SK-N-SH (cell line): ENCODE results near the gene TNRC6A. TPM values are rescaled to one million over a fixed set of nuclear protein-coding genes. Genes with fewer than 3 reads are reported as not detected.

ENCODE experiments used
- CTCF ChIA-PET: fragments of 300-600, 350-600 bp; formaldehyde crosslinking; extraction: SDS; loops from one replicate; lab custom pipeline; 2021; lab: Yijun Ruan, JAX
- POLR2A ChIA-PET: fragments of 350-600 bp; sonication (Branson Sonifier 250); formaldehyde crosslinking; extraction: SDS; loops from one replicate; lab custom pipeline; 2020; ENCODE audit warnings: antibody characterized with exemption, inconsistent platforms; lab: Yijun Ruan, JAX
- DNase-seq: peaks from one replicate; pipeline ENCODE4 v3.0.0; 2012
- H2AFZ ChIP-seq: fragments of 200-600 bp; sonication (generic); 2 replicates; pipeline ENCODE4 v1.8.1; 2016; ENCODE audit warnings: antibody characterized with exemption, mild to moderate bottlenecking, low read depth
- H3F3A ChIP-seq: fragments of 200-600 bp; sonication (generic); replicated peaks from 2 replicates; pipeline ENCODE3; 2016; ENCODE audit warnings: antibody characterized with exemption, mild to moderate bottlenecking; ENCODE audit not compliant: insufficient read depth
- H3K27ac ChIP-seq, 2 experiments: fragments of 200-500 bp in 1 of 2; fragments of 200-600 bp in 1 of 2; sonication (Bioruptor generic) in 1 of 2; sonication (generic), shearing (Covaris generic) in 1 of 2; 2 replicates each; pipeline versions ENCODE4 v1.5.1 to v1.6.1; 2014 to 2016; ENCODE audit warnings: low read depth in 2 of 2, inconsistent platforms in 1 of 2, low read length in 1 of 2, mild to moderate bottlenecking in 1 of 2, mixed read lengths in 1 of 2
- H3K27me3 ChIP-seq: fragments of 200-600 bp; sonication (generic), shearing (Covaris generic); 2 replicates; pipeline ENCODE4 v1.6.1; 2016; ENCODE audit warnings: mixed run types; ENCODE audit not compliant: insufficient read depth
- H3K36me3 ChIP-seq, 2 experiments: fragments of 200-500 bp in 1 of 2; fragments of 200-600 bp in 1 of 2; sonication (Bioruptor generic) in 1 of 2; sonication (generic) in 1 of 2; replicated peaks in 1 of 2; 2 replicates each; pipeline versions ENCODE3 to v1.5.1; 2014 to 2016; ENCODE audit warnings: low read length in 1 of 2, mild to moderate bottlenecking in 1 of 2; ENCODE audit not compliant: insufficient read depth in 2 of 2, control insufficient read depth in 1 of 2
- H3K4me1 ChIP-seq, 2 experiments: fragments of 200-500 bp in 1 of 2; fragments of 200-600 bp in 1 of 2; sonication (Bioruptor generic) in 1 of 2; sonication (generic), shearing (Covaris generic) in 1 of 2; 2 replicates each; pipeline versions ENCODE4 v1.5.1 to v1.6.1; 2014 to 2016; ENCODE audit warnings: low read depth in 1 of 2, low read length in 1 of 2, mixed run types in 1 of 2; ENCODE audit not compliant: insufficient read depth in 2 of 2, control insufficient read depth in 1 of 2
- H3K4me2 ChIP-seq: fragments of 200-600 bp; sonication (generic), shearing (Covaris generic); 2 replicates; pipeline ENCODE4 v1.6.1; 2017; ENCODE audit warnings: mixed run types
- H3K4me3 ChIP-seq, 2 experiments: fragments of 200-500 bp in 1 of 2; fragments of 200-600 bp in 1 of 2; sonication (Bioruptor generic) in 1 of 2; sonication (generic), shearing (Covaris generic) in 1 of 2; 2 replicates each; pipeline versions ENCODE4 v1.5.1 to v1.8.1; 2014 to 2016; ENCODE audit warnings: low read depth in 2 of 2, inconsistent platforms in 1 of 2, low read length in 1 of 2, mild to moderate bottlenecking in 1 of 2, mixed read lengths in 1 of 2, moderate library complexity in 1 of 2
- H3K79me2 ChIP-seq: fragments of 200-600 bp; sonication (generic); 2 replicates; pipeline ENCODE4 v1.8.1; 2017; ENCODE audit warnings: mild to moderate bottlenecking; ENCODE audit not compliant: insufficient read depth
- H3K9ac ChIP-seq: fragments of 200-600 bp; sonication (generic); 2 replicates; pipeline ENCODE4 v1.6.1; 2017; ENCODE audit warnings: mixed run types
- H3K9me2 ChIP-seq: fragments of 200-600 bp; sonication (generic); 2 replicates; pipeline ENCODE4 v1.6.1; 2017; ENCODE audit warnings: mixed run types
- H3K9me3 ChIP-seq: fragments of 200-600 bp; sonication (generic); 2 replicates; pipeline ENCODE4 v1.6.1; 2017; ENCODE audit warnings: mixed run types, mild to moderate bottlenecking, moderate library complexity
- H4K20me1 ChIP-seq: fragments of 200-600 bp; sonication (generic); 2 replicates; pipeline ENCODE4 v1.6.1; 2017; ENCODE audit warnings: mild to moderate bottlenecking, mixed run types; ENCODE audit not compliant: insufficient read depth
- CHD2 ChIP-seq: fragments of 150-350 bp; IDR thresholded peaks from 2 replicates; pipeline ENCODE4 v1.6.1; 2018; ENCODE audit warnings: low read length; ENCODE audit not compliant: partially characterized antibody
- ELF1 ChIP-seq: IDR thresholded peaks from 2 replicates; pipeline ENCODE4 v1.4.0; 2012
- EP300 ChIP-seq, 2 experiments: IDR thresholded peaks; 2 replicates each; pipeline versions ENCODE4 v1.4.0 to v1.6.1; 2012; ENCODE audit warnings: borderline replicate concordance in 1 of 2, low read depth in 1 of 2, low read length in 1 of 2
- FOXJ3 ChIP-seq: sonication (generic); formaldehyde crosslinking; IDR thresholded peaks from 2 replicates; pipeline ENCODE4 v1.5.1; 2020; ENCODE audit warnings: mild to moderate bottlenecking, missing genetic modification reagents
- FOXM1 ChIP-seq: IDR thresholded peaks from 2 replicates; pipeline ENCODE4 v1.4.0; 2012; ENCODE audit warnings: low read depth, mild to moderate bottlenecking
- GATA2 ChIP-seq: sonication (generic); formaldehyde crosslinking; IDR thresholded peaks from 2 replicates; pipeline ENCODE4 v1.5.0; 2020; ENCODE audit warnings: mild to moderate bottlenecking, missing genetic modification reagents
- JUND ChIP-seq: IDR thresholded peaks from 2 replicates; pipeline ENCODE4 v1.4.0; 2012
- MEF2A ChIP-seq: IDR thresholded peaks from 2 replicates; pipeline ENCODE4 v1.4.0; 2012; ENCODE audit warnings: low read depth, borderline replicate concordance
- MXI1 ChIP-seq: IDR thresholded peaks from 2 replicates; pipeline ENCODE4 v1.6.1; 2012; ENCODE audit warnings: mild to moderate bottlenecking, low read depth, low read length, improper control_type of control experiment
- NFIC ChIP-seq: IDR thresholded peaks from 2 replicates; pipeline ENCODE4 v1.4.0; 2012; ENCODE audit warnings: borderline replicate concordance
- NRF1 ChIP-seq: IDR thresholded peaks from 2 replicates; pipeline ENCODE4 v1.6.1; 2012; ENCODE audit warnings: low read depth, mild to moderate bottlenecking, low read length
- RAD21 ChIP-seq: IDR thresholded peaks from 2 replicates; pipeline ENCODE4 v1.6.1; 2012; ENCODE audit warnings: mild to moderate bottlenecking, low read length
- REST ChIP-seq: IDR thresholded peaks from 2 replicates; pipeline ENCODE4 v1.6.1; 2012; ENCODE audit warnings: mild to moderate bottlenecking, low read depth, low read length, moderate library complexity
- RXRA ChIP-seq: IDR thresholded peaks from 2 replicates; pipeline ENCODE4 v1.4.0; 2012; ENCODE audit warnings: low read depth, mild to moderate bottlenecking, borderline replicate concordance
- SIN3A ChIP-seq: IDR thresholded peaks from 2 replicates; pipeline ENCODE4 v1.6.1; 2012; ENCODE audit warnings: low read depth, mild to moderate bottlenecking, low read length, moderate library complexity, borderline replicate concordance
- SMC3 ChIP-seq: IDR thresholded peaks from 2 replicates; pipeline ENCODE4 v1.6.1; 2012; ENCODE audit warnings: low read depth, low read length, improper control_type of control experiment
- TAF1 ChIP-seq: IDR thresholded peaks from 2 replicates; pipeline ENCODE4 v1.6.1; 2012; ENCODE audit warnings: low read depth, mild to moderate bottlenecking, low read length, moderate library complexity, borderline replicate concordance
- USF1 ChIP-seq: IDR thresholded peaks from 2 replicates; pipeline ENCODE4 v1.4.0; 2012; ENCODE audit warnings: low read depth, borderline replicate concordance
- WGBS: methylation state at CpG from one replicate; pipeline ENCODE4 v1.1.6; 2017; ENCODE audit warnings: low lambda C conversion rate; 5-methylcytosine and 5-hydroxymethylcytosine counted together
- polyA plus RNA-seq, 3 experiments: library from polyadenylated mRNA; depleted of rRNA; stranded (reverse); fragments of >200 nt; gene quantifications; 2 replicates each; pipeline ENCODE4 v1.2.3, GENCODE V29; 2012
- TF ChIP-seq, protein P1 (sequence below): IDR thresholded peaks from 2 replicates; pipeline ENCODE4 v1.4.0; 2012; ENCODE audit warnings: low read depth, borderline replicate concordance

TNRC6A gene
- polyA plus RNA-seq, 1 of the 3 experiments (the other 2 are of a cell fraction) = 32.5 TPM

DNA sequence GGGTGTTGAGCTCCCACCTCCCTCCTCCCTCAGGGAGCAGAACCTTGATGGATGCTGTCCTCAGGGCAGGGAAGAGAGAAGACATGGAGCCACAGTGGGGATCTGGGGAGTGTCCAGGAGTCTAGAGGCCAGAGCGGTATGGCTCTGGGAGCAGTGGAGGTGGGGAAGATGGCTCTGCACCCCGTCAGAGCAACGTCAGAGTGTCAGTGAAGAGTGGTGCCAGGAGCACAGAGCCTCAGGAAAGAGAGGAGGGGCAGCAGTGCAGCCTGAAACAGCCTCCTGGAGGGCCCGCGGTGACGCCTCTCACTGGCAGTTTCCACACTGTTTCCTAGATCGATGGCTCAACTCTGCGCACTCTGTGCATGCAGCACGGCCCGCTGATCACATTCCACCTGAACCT is 93.1 kb downstream of the TNRC6A start:
- no peaks in the 10 kb centered on the region for H3K9me2 ChIP-seq
- ChIA-PET CTCF (no interaction called here), POLR2A (no interaction called here)
- peaks cover 0 to 18% of the 10 kb centered on the region in 2 experiments; a peak in 1 of 4 replicates for H3K4me1 ChIP-seq
- H3K79me2 ChIP-seq = no peaks in the 10 kb centered on the region
- DNase-seq = no peak
- no peaks in the 10 kb centered on the region for H3K9me3 ChIP-seq
- H3K9ac ChIP-seq = no peak overlapping the region
- no peaks in the 10 kb centered on the region for H4K20me1 ChIP-seq
- H3K27me3 ChIP-seq = no peaks in the 10 kb centered on the region
- no peak overlapping the region for H3K4me2 ChIP-seq
- no peak overlapping the region for H3K4me3 ChIP-seq
- TF ChIP-seq REST (no peak), CHD2 (no peak), RXRA (no peak), FOXJ3 (CRISPR knock-in tag) (no peak), MEF2A (no peak), JUND (no peak), NRF1 (no peak), SMC3 (no peak), RAD21 (no peak)
- TF ChIP-seq, protein P1, sequence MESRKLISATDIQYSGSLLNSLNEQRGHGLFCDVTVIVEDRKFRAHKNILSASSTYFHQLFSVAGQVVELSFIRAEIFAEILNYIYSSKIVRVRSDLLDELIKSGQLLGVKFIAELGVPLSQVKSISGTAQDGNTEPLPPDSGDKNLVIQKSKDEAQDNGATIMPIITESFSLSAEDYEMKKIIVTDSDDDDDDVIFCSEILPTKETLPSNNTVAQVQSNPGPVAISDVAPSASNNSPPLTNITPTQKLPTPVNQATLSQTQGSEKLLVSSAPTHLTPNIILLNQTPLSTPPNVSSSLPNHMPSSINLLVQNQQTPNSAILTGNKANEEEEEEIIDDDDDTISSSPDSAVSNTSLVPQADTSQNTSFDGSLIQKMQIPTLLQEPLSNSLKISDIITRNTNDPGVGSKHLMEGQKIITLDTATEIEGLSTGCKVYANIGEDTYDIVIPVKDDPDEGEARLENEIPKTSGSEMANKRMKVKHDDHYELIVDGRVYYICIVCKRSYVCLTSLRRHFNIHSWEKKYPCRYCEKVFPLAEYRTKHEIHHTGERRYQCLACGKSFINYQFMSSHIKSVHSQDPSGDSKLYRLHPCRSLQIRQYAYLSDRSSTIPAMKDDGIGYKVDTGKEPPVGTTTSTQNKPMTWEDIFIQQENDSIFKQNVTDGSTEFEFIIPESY = no peak
- TF ChIP-seq, all 33 proteins: peak for 0
- no peak overlapping the region for H2AFZ ChIP-seq
- H3K27ac ChIP-seq = no peak overlapping the region
- H3F3A ChIP-seq = no peaks in the 10 kb centered on the region
- H3K36me3 ChIP-seq = peaks cover 57 to 86% of the 10 kb centered on the region in 2 experiments
- WGBS = 97% methylated on average over 10 of the region's 10 CpGs

DNA sequence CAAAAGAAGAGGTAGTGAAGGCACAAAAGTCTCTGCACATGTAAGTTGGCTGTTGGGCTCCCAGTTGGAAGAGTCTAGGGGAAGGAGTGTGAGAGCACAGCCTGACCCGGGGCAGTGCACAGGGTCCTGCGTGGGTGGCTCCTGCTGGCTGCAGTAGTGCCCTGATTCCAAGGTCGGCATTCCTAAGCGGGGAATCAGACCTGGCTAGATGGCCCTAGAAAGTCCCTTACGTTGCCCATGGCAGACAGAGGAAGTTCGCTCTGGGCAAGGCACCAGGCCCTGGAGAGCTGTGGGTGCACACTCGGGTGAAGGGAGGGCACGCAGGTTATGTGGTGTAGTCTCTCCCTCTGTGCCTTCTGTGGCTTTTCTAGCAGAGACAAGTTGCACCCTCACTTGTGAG is 93.5 kb downstream of the TNRC6A start:
- no peaks in the 10 kb centered on the region for H3K79me2 ChIP-seq
- H3K4me1 ChIP-seq = peaks cover 0 to 18% of the 10 kb centered on the region in 2 experiments; a peak in 1 of 4 replicates
- no peaks in the 10 kb centered on the region for H3F3A ChIP-seq
- H3K27me3 ChIP-seq = no peaks in the 10 kb centered on the region
- H3K27ac ChIP-seq = no peak overlapping the region
- no peak overlapping the region for H3K4me2 ChIP-seq
- no CpG with 5 or more reads among the region's 8 CpGs for WGBS
- no peak overlapping the region for H3K9ac ChIP-seq
- no peak for DNase-seq
- no peak overlapping the region for H3K4me3 ChIP-seq
- no peaks in the 10 kb centered on the region for H4K20me1 ChIP-seq
- ChIA-PET POLR2A (no interaction called here), CTCF (no interaction called here)
- H3K9me3 ChIP-seq = no peaks in the 10 kb centered on the region
- peaks cover 53 to 82% of the 10 kb centered on the region in 2 experiments for H3K36me3 ChIP-seq
- no peak overlapping the region for H2AFZ ChIP-seq
- H3K9me2 ChIP-seq = no peaks in the 10 kb centered on the region
- TF ChIP-seq JUND = no peak
- no peak for TF ChIP-seq NFIC
- TF ChIP-seq REST = no peak
- TF ChIP-seq RAD21 = no peak
- TF ChIP-seq MXI1 = no peak
- TF ChIP-seq FOXM1 = no peak
- TF ChIP-seq GATA2 (CRISPR knock-in tag) = no peak
- no peak for TF ChIP-seq ELF1
- TF ChIP-seq SIN3A = no peak
- no peak for TF ChIP-seq TAF1
- TF ChIP-seq EP300 (IDR thresholded peaks at IDR 0.05; ENCODE audit: borderline replicate concordance in 1 of 2, low read depth in 1 of 2, low read length in 1 of 2) = no peak
- no peak for TF ChIP-seq RXRA
- no peak for TF ChIP-seq USF1
